ENCODE results near the gene LGALS9B. TPM values are rescaled to one million over a fixed set of nuclear protein-coding genes. Genes with fewer than 3 reads are reported as not detected.

The LGALS9B gene
- not detected in 2 replicates for total RNA-seq

DNA sequence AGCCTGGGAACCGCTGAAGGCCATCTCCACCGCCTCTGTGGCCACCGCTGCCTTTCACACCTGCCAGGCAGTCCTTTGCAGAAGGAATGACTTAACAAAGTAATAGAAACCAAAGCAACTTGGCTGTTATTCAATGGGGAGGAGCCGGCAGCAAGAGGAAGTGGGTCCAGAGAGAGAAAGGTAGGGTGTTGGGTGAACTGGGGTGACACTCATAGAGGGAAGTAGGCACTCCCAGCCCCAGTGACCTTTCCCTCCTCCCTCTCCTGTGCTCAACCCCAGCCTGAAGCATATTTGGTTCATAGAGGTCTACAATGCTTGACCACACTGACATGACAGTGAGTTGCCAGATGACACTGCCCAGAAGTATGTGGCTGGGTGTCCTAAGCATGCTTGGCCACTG lies at the start of gene LGALS9B:
Gene LGALS9B (minus strand): TSS at position 93 of the 400 bp plus-strand sequence. CDS start 69 bp downstream, at position 24.

Other genes starting within 250 kb of the LGALS9B start
- not detected in 2 replicates for gene CDRT15L2, start 112.2 kb upstream of the LGALS9B start, total RNA-seq

Data from bronchial smooth muscle cell (primary cell).